PC-3 (cell line): Measurements from ENCODE around the gene NCAPD2. TPM values are rescaled to one million over a fixed set of nuclear protein-coding genes. Genes with fewer than 3 reads are reported as not detected.

ENCODE experiments used
- ATAC-seq: fragments of 200-7000 bp; cut with Tn5 transposase; 2 replicates; pipeline ENCODE4 v1.9.1; 2020; ENCODE audit warnings: mild to moderate bottlenecking, moderate library complexity
- BruUV-seq: library from RNA; stranded (reverse); fragments of 400-500 nt; replicated peaks from 2 replicates; lab custom pipeline; 2021; lab: Mats Ljungman, UMichigan
- CTCF ChIA-PET: fragments of 300-600 bp; sonication (Branson Sonifier 250); formaldehyde crosslinking; loops from one replicate; lab custom pipeline; 2022; ENCODE audit warnings: antibody characterized with exemption; lab: Charles Lee
- POLR2A ChIA-PET: fragments of 300-600 bp; sonication (Branson Sonifier 250); formaldehyde crosslinking; loops from one replicate; lab custom pipeline; 2022; ENCODE audit warnings: antibody characterized with exemption; ENCODE audit not compliant: unreplicated experiment; lab: Charles Lee
- DNase-seq: peaks from one replicate; pipeline ENCODE4 v3.0.0-alpha.2; 2015
- H2AFZ ChIP-seq: fragments of 300-600 bp; sonication (generic); 2 replicates; pipeline ENCODE4 v1.6.0; 2016; ENCODE audit warnings: antibody characterized with exemption, low read length
- H3F3A ChIP-seq: fragments of 300-600 bp; sonication (generic); one replicate; pipeline ENCODE4 v1.6.0; 2017; ENCODE audit warnings: antibody characterized with exemption, low read length, control low read depth, mild to moderate bottlenecking; ENCODE audit not compliant: unreplicated experiment
- H3K27ac ChIP-seq: fragments of 300-600 bp; sonication (generic); 2 replicates; pipeline ENCODE4 v1.5.1; 2016; ENCODE audit warnings: mild to moderate bottlenecking, low read length
- H3K27me3 ChIP-seq: fragments of 300-600 bp; sonication (generic); 2 replicates; pipeline ENCODE4 v1.6.1; 2016; ENCODE audit warnings: low read length, mixed read lengths
- H3K36me3 ChIP-seq: fragments of 300-600 bp; sonication (generic); 2 replicates; pipeline ENCODE4 v1.6.1; 2016; ENCODE audit warnings: low read depth, mixed run types, low read length, mixed read lengths
- H3K4me1 ChIP-seq: fragments of 300-600 bp; sonication (generic); 2 replicates; pipeline ENCODE4 v1.5.1; 2016; ENCODE audit warnings: low read length; ENCODE audit not compliant: insufficient read depth
- H3K4me2 ChIP-seq: fragments of 300-600 bp; sonication (generic); 2 replicates; pipeline ENCODE4 v1.6.0; 2016; ENCODE audit warnings: low read length
- H3K4me3 ChIP-seq: fragments of 300-600 bp; sonication (generic); 2 replicates; pipeline ENCODE4 v1.5.1; 2016; ENCODE audit warnings: mild to moderate bottlenecking, low read length, mixed read lengths
- H3K79me2 ChIP-seq: fragments of 300-600 bp; sonication (generic); 2 replicates; pipeline ENCODE4 v1.6.1; 2017; ENCODE audit warnings: low read length, mixed read lengths
- H3K9ac ChIP-seq: fragments of 300-600 bp; sonication (generic); 2 replicates; pipeline ENCODE4 v1.6.0; 2016; ENCODE audit warnings: mild to moderate bottlenecking, low read length
- H3K9me2 ChIP-seq: fragments of 300-600 bp; sonication (generic); replicated peaks from 2 replicates; pipeline ENCODE4 v1.6.1; 2016; ENCODE audit warnings: mixed run types, low read length, mixed read lengths
- H3K9me3 ChIP-seq: fragments of 300-600 bp; sonication (generic); 2 replicates; pipeline ENCODE4 v1.6.1; 2016; ENCODE audit warnings: low read length, mixed read lengths
- H4K20me1 ChIP-seq: fragments of 300-600 bp; sonication (generic); 2 replicates; pipeline ENCODE4 v1.6.1; 2016; ENCODE audit warnings: low read length, mixed read lengths
- CTCF ChIP-seq: fragments of 300-600 bp; sonication (generic); conservative IDR thresholded peaks from 2 replicates; pipeline ENCODE4 v1.5.1; 2017; ENCODE audit warnings: antibody characterized with exemption, low read depth, mild to moderate bottlenecking, low read length
- EZH2 ChIP-seq: fragments of 300-600 bp; sonication (generic); IDR thresholded peaks from one replicate; pipeline ENCODE4 v1.6.1; 2017; ENCODE audit warnings: antibody characterized with exemption, mild to moderate bottlenecking, low read length; ENCODE audit not compliant: unreplicated experiment
- EZH2phosphoT487 ChIP-seq: fragments of 300-600 bp; sonication (generic); IDR thresholded peaks from 2 replicates; pipeline ENCODE4 v1.6.1; 2018; ENCODE audit warnings: mild to moderate bottlenecking, antibody characterized with exemption, low read length, borderline replicate concordance
- intact Hi-C: fragments of 100-400 bp; cut with micrococcal nuclease; formaldehyde crosslinking; loops from 2 replicates; pipeline ENCODE4 v1.9.0; 2023
- total RNA-seq: library from RNA; depleted of rRNA; stranded (reverse); fragments of >200 nt; gene quantifications from 2 replicates; pipeline ENCODE4 v1.2.3, GENCODE V29; 2014

NCAPD2 gene
- total RNA-seq, 1 experiment from 2014 or later = 105 TPM

GRCh38 chr12:6523708-6524107 lies 29.8 kb downstream of the NCAPD2 start:
- intact Hi-C loops = no loop called here
- no peak for DNase-seq
- CTCF ChIA-PET = no interaction called here

GRCh38 chr12:6524648-6525047 lies 30.7 kb downstream of the NCAPD2 start:
- Histone ChIP-seq H3K4me3 (no peak overlapping the region), H3F3A (no peaks in the 10 kb centered on the region), H3K9me2 (no peaks in the 10 kb centered on the region), H3K27ac (no peak overlapping the region), H3K79me2 (no peaks in the 10 kb centered on the region), H3K4me1 (no peaks in the 10 kb centered on the region), H3K9ac (no peak overlapping the region), H4K20me1 (no peaks in the 10 kb centered on the region), H3K4me2 (no peak overlapping the region), H3K36me3 (peaks cover 67% of the 10 kb centered on the region), H3K9me3 (no peaks in the 10 kb centered on the region), H3K27me3 (no peaks in the 10 kb centered on the region), H2AFZ (no peak overlapping the region)
- ChIA-PET CTCF (no interaction called here), POLR2A (no interaction called here)
- BruUV-seq = no TSS peak
- intact Hi-C loops = no loop called here
- no peak for ATAC-seq
- TF ChIP-seq EZH2 (no peak), CTCF (no peak), EZH2phosphoT487 (no peak)
- no peak for DNase-seq

More at GRCh38 chr12:6523708-6524107, 29.8 kb downstream of the NCAPD2 start:
- no peak overlapping the region for H2AFZ ChIP-seq
- H3K9ac ChIP-seq = no peak overlapping the region
- no peak overlapping the region for H3K4me3 ChIP-seq
- no peaks in the 10 kb centered on the region for H3K4me1 ChIP-seq
- H3K9me3 ChIP-seq = no peaks in the 10 kb centered on the region
- no peaks in the 10 kb centered on the region for H3K79me2 ChIP-seq
- BruUV-seq = no TSS peak
- H3K4me2 ChIP-seq = no peak overlapping the region
- no peaks in the 10 kb centered on the region for H3K27me3 ChIP-seq
- POLR2A ChIA-PET = interaction anchor here (0.5 kb wide), 1 partner anchor 49 kb away, joined by 4 read pairs; no protein-coding TSS in a partner anchor
- H3F3A ChIP-seq = no peaks in the 10 kb centered on the region
- peaks cover 66% of the 10 kb centered on the region for H3K36me3 ChIP-seq
- no peak for TF ChIP-seq CTCF
- no peak for TF ChIP-seq EZH2phosphoT487
- TF ChIP-seq EZH2 = no peak
- no peaks in the 10 kb centered on the region for H4K20me1 ChIP-seq
- H3K9me2 ChIP-seq = no peaks in the 10 kb centered on the region
- ATAC-seq = no peak
- H3K27ac ChIP-seq = no peak overlapping the region

- ATAC-seq (no peak), DNase-seq (no peak)
- no peaks in the 10 kb centered on the region for H3K9me2 ChIP-seq
- no peak overlapping the region for H3K27ac ChIP-seq
- CTCF ChIA-PET = no interaction called here
- H3K9me3 ChIP-seq = no peaks in the 10 kb centered on the region
- no peak overlapping the region for H3K4me2 ChIP-seq
- peaks cover 73% of the 10 kb centered on the region for H3K36me3 ChIP-seq
- H3K27me3 ChIP-seq = no peaks in the 10 kb centered on the region
- TF ChIP-seq EZH2phosphoT487 (no peak), CTCF (no peak), EZH2 (no peak)
- no peaks in the 10 kb centered on the region for H3F3A ChIP-seq
- BruUV-seq = no TSS peak
- POLR2A ChIA-PET = no interaction called here
- no peaks in the 10 kb centered on the region for H4K20me1 ChIP-seq
- no peak overlapping the region for H3K4me3 ChIP-seq
- H2AFZ ChIP-seq = no peak overlapping the region
- intact Hi-C loops = no loop called here
- no peak overlapping the region for H3K9ac ChIP-seq
- H3K4me1 ChIP-seq = no peaks in the 10 kb centered on the region
- H3K79me2 ChIP-seq = no peaks in the 10 kb centered on the region
These were observed 32.3 kb downstream of the NCAPD2 start for GRCh38 chr12:6526201-6526600.
